Measurements from ENCODE around the gene DVL1. TPM values are rescaled to one million over a fixed set of nuclear protein-coding genes. Genes with fewer than 3 reads are reported as not detected.

Gene DVL1
- total and polyA plus RNA-seq, 2 of the 13 experiments (the other 11 are each of a cell fraction or from before 2014, with no cell fraction given): 30.8 to 60.4 TPM

DNA sequence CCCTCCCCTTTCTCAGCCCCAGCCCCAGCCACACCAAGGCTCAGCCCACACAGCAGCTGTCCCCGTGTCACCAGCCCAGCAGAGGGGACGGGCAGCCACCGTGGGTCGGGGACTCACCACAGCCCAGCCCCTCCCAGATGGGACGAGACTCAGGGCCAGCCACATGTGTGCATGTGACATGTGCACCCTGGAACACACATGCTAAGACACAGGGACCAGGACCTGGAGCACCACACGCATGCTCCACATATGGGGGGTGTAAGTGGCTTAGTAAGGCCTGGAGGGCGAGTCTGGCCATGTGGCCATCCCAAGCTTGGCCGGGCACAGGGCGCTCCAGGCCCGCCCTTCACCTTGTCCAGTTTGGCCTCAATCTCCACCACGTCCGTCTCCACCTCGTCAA lies 45.5 kb downstream of the DVL1 start:
- Histone ChIP-seq H3K36me3 (replicated peaks in 1 of 2; ENCODE audit: control insufficient read depth in 1 of 2, insufficient read depth in 2 of 2, low read length in 2 of 2) (no peaks in the 10 kb centered on the region), H3K4me1 (ENCODE audit: insufficient read depth, low read length) (peaks cover 33% of the 10 kb centered on the region), H3K9me3 (ENCODE audit: low read length) (no peaks in the 10 kb centered on the region), H2AFZ (ENCODE audit: low read length) (no peak overlapping the region), H4K20me1 (ENCODE audit: insufficient read depth, low read length) (no peaks in the 10 kb centered on the region; the same call in 1 of the 2 replicates), H3K9ac (ENCODE audit: insufficient read depth, low read depth, low read length) (no peak overlapping the region), H3K27me3 (ENCODE audit: control insufficient read depth in 1 of 2, insufficient read depth in 2 of 2, low read length in 2 of 2) (no peaks in the 10 kb centered on the region; a peak in 1 of 5 replicates), H3K4me3 (replicated peaks in 1 of 3; ENCODE audit: insufficient read depth in 1 of 3, low read depth in 2 of 3, low read length in 3 of 3) (no peak overlapping the region), H3K79me2 (ENCODE audit: insufficient read depth, low read length) (peaks cover 15% of the 10 kb centered on the region), H3K27ac (ENCODE audit: extremely low read length, insufficient read depth, low read length) (no peak overlapping the region), H3K4me2 (ENCODE audit: low read depth, low read length) (no peak overlapping the region)
- ATAC-seq: no peak
- POLR2A ChIA-PET: no interaction called here
- in situ Hi-C loops (cut with HindIII; ENCODE audit: extremely low pct_ligation_motif_present, low pct_unique_long_range_greater_than_20kb): no loop called here
- 93% methylated on average over 13 of the region's 13 CpGs for WGBS (ENCODE audit: low lambda C conversion rate)
- CTCF ChIA-PET (ENCODE audit: low intra/inter-chr PET ratio, low total read pairs): no interaction called here
- no peak for DNase-seq (ENCODE audit: low spot score)
- TF ChIP-seq ZNF343 (CRISPR knock-in tag; IDR thresholded peaks at IDR 0.05): no peak
- no peak for TF ChIP-seq ZNF251 (CRISPR knock-in tag; IDR thresholded peaks at IDR 0.05)
- no peak for TF ChIP-seq ISX (CRISPR knock-in tag; conservative IDR thresholded peaks at IDR 0.05)
- TF ChIP-seq MNT (IDR thresholded peaks at IDR 0.05): peak; percentile 79
- BruUV-seq (replicated peaks): no TSS peak
- intact Hi-C loops (cut with micrococcal nuclease; ENCODE audit: unreplicated experiment): no loop called here
- FAIRE-seq: no peak

DNA sequence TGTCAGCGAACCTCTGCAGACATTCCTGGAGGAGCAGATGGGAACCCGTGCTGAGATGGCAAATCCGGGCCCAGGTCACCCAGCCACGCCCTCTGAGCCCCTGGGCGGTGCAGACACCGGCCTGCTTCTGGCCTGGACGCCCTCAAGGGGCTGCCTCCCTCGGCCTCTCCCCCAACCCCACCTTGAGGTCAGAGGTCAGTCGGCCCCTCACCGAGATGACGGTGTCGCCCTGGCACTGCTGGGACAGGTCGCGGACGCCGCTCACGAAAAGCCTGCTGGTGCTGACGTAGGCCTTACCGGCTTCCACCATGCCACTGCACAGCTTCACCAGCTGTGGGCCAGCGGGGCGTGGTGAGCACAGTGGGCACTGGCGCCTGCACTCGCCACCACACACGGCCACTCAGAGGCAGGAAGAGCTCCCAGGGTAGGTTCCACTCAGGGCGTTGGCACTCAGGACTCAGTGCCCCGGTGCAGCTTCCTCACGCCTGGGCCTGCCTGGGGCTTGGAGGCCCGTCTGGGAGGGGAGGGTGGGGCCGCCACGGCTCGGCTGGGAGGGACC lies 46.2 kb downstream of the DVL1 start:
- ATAC-seq (no peak), DNase-seq (ENCODE audit: low spot score) (no peak), FAIRE-seq (no peak)
- H3K4me1 ChIP-seq (ENCODE audit: insufficient read depth, low read length): peaks cover 33% of the 10 kb centered on the region
- 93% methylated on average over 10 of the region's 31 CpGs for WGBS (ENCODE audit: low lambda C conversion rate)
- H3K4me2 ChIP-seq (ENCODE audit: low read depth, low read length): no peak overlapping the region
- no TSS peak for BruUV-seq (replicated peaks)
- POLR2A ChIA-PET: no interaction called here
- no peaks in the 10 kb centered on the region; the same call in 1 of the 2 replicates for H4K20me1 ChIP-seq (ENCODE audit: insufficient read depth, low read length)
- no peaks in the 10 kb centered on the region for H3K9me3 ChIP-seq (ENCODE audit: low read length)
- H3K79me2 ChIP-seq (ENCODE audit: insufficient read depth, low read length): peaks cover 15% of the 10 kb centered on the region
- TF ChIP-seq RBFOX2 (IDR thresholded peaks at IDR 0.05; ENCODE audit: low read depth, low read length) (peak; percentile 44; the same call in 1 of the 2 replicates), AGO2 (optimal IDR thresholded peaks at IDR 0.05; ENCODE audit: low read depth, low read length) (peak; percentile 18), ZNF816 (CRISPR knock-in tag; IDR thresholded peaks at IDR 0.05; ENCODE audit: borderline replicate concordance) (no peak)
- H3K27ac ChIP-seq (ENCODE audit: extremely low read length, insufficient read depth, low read length): no peak overlapping the region
- H3K36me3 ChIP-seq (replicated peaks in 1 of 2; ENCODE audit: control insufficient read depth in 1 of 2, insufficient read depth in 2 of 2, low read length in 2 of 2): no peaks in the 10 kb centered on the region
- no peaks in the 10 kb centered on the region; a peak in 1 of 5 replicates for H3K27me3 ChIP-seq (ENCODE audit: control insufficient read depth in 1 of 2, insufficient read depth in 2 of 2, low read length in 2 of 2)
- no peak overlapping the region for H3K9ac ChIP-seq (ENCODE audit: insufficient read depth, low read depth, low read length)
- H3K4me3 ChIP-seq (replicated peaks in 1 of 3; ENCODE audit: insufficient read depth in 1 of 3, low read depth in 2 of 3, low read length in 3 of 3): no peak overlapping the region
- H2AFZ ChIP-seq (ENCODE audit: low read length): no peak overlapping the region
- in situ Hi-C loops (cut with HindIII; ENCODE audit: extremely low pct_ligation_motif_present, low pct_unique_long_range_greater_than_20kb): no loop called here
- intact Hi-C loops (cut with micrococcal nuclease; ENCODE audit: unreplicated experiment): no loop called here
- CTCF ChIA-PET (ENCODE audit: low intra/inter-chr PET ratio, low total read pairs): no interaction called here

Data from HepG2 (cell line).